Ectodermal cell (in vitro differentiated cells): ENCODE measurements around the gene SPINDOC.

Experiments used
- H3K27ac ChIP-seq: 2 replicates; pipeline ENCODE4 v1.7.0; 2013; ENCODE audit warnings: mild to moderate bottlenecking, low read depth, low read length; ENCODE audit not compliant: insufficient read depth, poor library complexity, severe bottlenecking
- H3K27me3 ChIP-seq: 2 replicates; pipeline ENCODE4 v1.7.0; 2013; ENCODE audit warnings: mild to moderate bottlenecking, low read length; ENCODE audit not compliant: insufficient read depth, control insufficient read depth, poor library complexity, severe bottlenecking
- H3K36me3 ChIP-seq: one replicate; pipeline ENCODE4 v1.7.0; 2013; ENCODE audit warnings: low read length; ENCODE audit not compliant: control insufficient read depth, insufficient read depth
- H3K4me1 ChIP-seq: one replicate; pipeline ENCODE4 v1.7.0; 2013; ENCODE audit warnings: low read length; ENCODE audit not compliant: control insufficient read depth, insufficient read depth
- H3K4me3 ChIP-seq: 2 replicates; pipeline ENCODE4 v1.7.0; 2013; ENCODE audit warnings: low read depth, low read length, control low read depth; ENCODE audit not compliant: insufficient read depth
- H3K9me3 ChIP-seq: 2 replicates; pipeline ENCODE4 v1.7.0; 2013; ENCODE audit warnings: mild to moderate bottlenecking, low read length, moderate library complexity; ENCODE audit not compliant: control insufficient read depth
- WGBS, 2 experiments: methylation state at CpG; one replicate each; pipeline ENCODE4 v1.1.7; 2013; ENCODE audit warnings: missing lambda C conversion rate in 2 of 2; 5-methylcytosine and 5-hydroxymethylcytosine counted together

Gene SPINDOC

GRCh38 chr11:63876616-63877015, 63.4 kb downstream of the SPINDOC start:
- peaks cover 24% of the 10 kb centered on the region for H3K4me1 ChIP-seq
- 90 to 96% methylated on average over 6 of the region's 6 CpGs for WGBS, 2 experiments
- H3K36me3 ChIP-seq = no peaks in the 10 kb centered on the region
- H3K9me3 ChIP-seq = no peaks in the 10 kb centered on the region
- H3K4me3 ChIP-seq = no peak overlapping the region
- H3K27me3 ChIP-seq = no peaks in the 10 kb centered on the region
- H3K27ac ChIP-seq = no peak overlapping the region
